ENCODE measurements around the gene SWAP70. TPM values are rescaled to one million over a fixed set of nuclear protein-coding genes. Genes with fewer than 3 reads are reported as not detected.

The SWAP70 gene
- total and polyA plus RNA-seq, 2 of the 8 experiments (the other 6 are each of a cell fraction or from before 2014, with no cell fraction given), result 14.8 to 37.5 TPM

DNA sequence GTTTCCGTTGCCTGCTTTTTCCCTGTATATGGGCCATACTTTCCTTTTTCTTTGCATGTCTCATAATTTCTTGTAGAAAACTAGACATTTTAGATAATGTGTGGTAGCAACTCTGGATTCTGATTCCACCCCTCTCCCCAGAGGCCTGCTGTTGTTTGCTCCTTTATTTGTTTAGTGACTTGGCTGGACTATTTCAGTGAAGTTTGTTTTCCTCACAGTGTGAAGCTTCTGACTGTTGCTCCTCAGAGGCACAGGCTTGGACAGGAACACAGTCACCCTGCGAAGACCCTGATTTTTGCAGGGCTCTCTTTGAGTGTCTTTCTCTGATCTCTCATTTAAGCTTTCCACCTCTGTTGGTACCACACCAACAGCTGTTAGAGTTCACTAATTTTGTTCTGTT, 72.5 kb downstream of the SWAP70 start:
- WGBS, 2 experiments (ENCODE audit: extremely low coverage in 1 of 2, insufficient coverage in 1 of 2, insufficient read length in 1 of 2, insufficient replicate concordance in 2 of 2, low coverage in 1 of 2, low lambda C conversion rate in 2 of 2, missing lambda C conversion rate in 1 of 2), result 98% methylated on average over 2 of the region's 2 CpGs; no CpG with 5 or more reads in 1 of the 2 experiments
- H3K36me3 ChIP-seq (ENCODE audit: control insufficient read depth in 2 of 4, insufficient read depth in 4 of 4, low read length in 3 of 4), result peaks cover 14 to 58% (median 32%) of the 10 kb centered on the region in 4 experiments

More for the DNA sequence above, 72.5 kb downstream of the SWAP70 start:
- FAIRE-seq (no peak), DNase-seq (ENCODE audit: low read depth in 1 of 2, low spot score in 2 of 2) (no peak)
- H3K27me3 ChIP-seq (replicated peaks in 1 of 4; ENCODE audit: control insufficient read depth in 3 of 4, extremely low read depth in 1 of 4, insufficient read depth in 3 of 4, low read length in 3 of 4), result no peaks in the 10 kb centered on the region
- H4K91ac ChIP-seq (replicated peaks; ENCODE audit: insufficient read length, low read length), result no peak overlapping the region
- TF ChIP-seq HDAC6 (IDR thresholded peaks at IDR 0.05; ENCODE audit: low read depth, low read length) (no peak), KDM1A (IDR thresholded peaks at IDR 0.05; ENCODE audit: borderline replicate concordance, low read length) (no peak), RXRA (IDR thresholded peaks at IDR 0.05; ENCODE audit: insufficient read depth, low read depth, low read length) (no peak), NRF1 (IDR thresholded peaks at IDR 0.05; ENCODE audit: low read depth, low read length) (no peak), POLR2A (IDR thresholded peaks at IDR 0.05; ENCODE audit: control extremely low read depth in 1 of 2, low read depth in 2 of 2, low read length in 2 of 2) (no peak), SUZ12 (IDR thresholded peaks at IDR 0.05; ENCODE audit: low read length) (no peak)
- H2BK120ac ChIP-seq (replicated peaks; ENCODE audit: low read depth, low read length), result no peak overlapping the region
- no peaks in the 10 kb centered on the region for H3K9me3 ChIP-seq (ENCODE audit: insufficient read depth in 2 of 2, low read depth in 1 of 2, low read length in 1 of 2)
- no peaks in the 10 kb centered on the region for H3K4me1 ChIP-seq (replicated peaks in 1 of 4; ENCODE audit: control insufficient read depth in 3 of 4, insufficient read depth in 4 of 4, low read length in 3 of 4)
- no peak overlapping the region for H2AK5ac ChIP-seq (ENCODE audit: low read depth, low read length)
- H3K18ac ChIP-seq (ENCODE audit: extremely low read depth, low read length), result no peak overlapping the region
- H2AFZ ChIP-seq (ENCODE audit: low read length), result no peak overlapping the region
- H3K79me1 ChIP-seq (ENCODE audit: low read depth, low read length), result 0 out of 2 replicates have a peak, but pooled peaks cover 2% of the 10 kb centered on the region
- no peak overlapping the region for H3K4me2 ChIP-seq (ENCODE audit: insufficient read depth in 1 of 2, low read depth in 2 of 2, low read length in 2 of 2)
- H2BK15ac ChIP-seq (ENCODE audit: low read length), result no peak overlapping the region
- H3K79me2 ChIP-seq (ENCODE audit: control insufficient read depth in 1 of 2, insufficient read depth in 2 of 2, low read length in 2 of 2), result no peaks in the 10 kb centered on the region
- H4K8ac ChIP-seq (ENCODE audit: extremely low read depth, insufficient read depth, low read length), result no peak overlapping the region
- no peak overlapping the region for H3K14ac ChIP-seq (ENCODE audit: insufficient read length)
- H2BK12ac ChIP-seq (ENCODE audit: low read depth, low read length), result no peak overlapping the region
- H3K4ac ChIP-seq (replicated peaks; ENCODE audit: insufficient read length, low read depth, low read length), result no peak overlapping the region
- ChIA-PET POLR2A (ENCODE audit: partially characterized antibody) (interaction anchor here (2.3 kb wide), 1 partner anchor 12 kb away, joined by 12 read pairs; no protein-coding TSS in a partner anchor), CTCF (ENCODE audit: partially characterized antibody) (interaction anchor here (1.0 to 2.7 kb wide), 5 partner anchors 10 to 130 kb away, joined by 3 to 23 read pairs (median 4); no protein-coding TSS in a partner anchor)
- H3K9ac ChIP-seq (replicated peaks in 1 of 4; ENCODE audit: extremely low read depth in 1 of 4, low read depth in 3 of 4, low read length in 3 of 4), result no peak overlapping the region
- no peak overlapping the region for H2BK20ac ChIP-seq (ENCODE audit: low read length)
- no peaks in the 10 kb centered on the region for H4K20me1 ChIP-seq (replicated peaks in 1 of 2; ENCODE audit: control insufficient read depth in 1 of 2, insufficient read depth in 2 of 2, low read length in 2 of 2)
- H2BK5ac ChIP-seq (ENCODE audit: low read depth, low read length), result no peak overlapping the region
- H3K23me2 ChIP-seq (ENCODE audit: low read depth, low read length), result no peaks in the 10 kb centered on the region
- H3K27ac ChIP-seq (ENCODE audit: low read depth, low read length), result no peak overlapping the region
- no peak overlapping the region for H3K56ac ChIP-seq (replicated peaks; ENCODE audit: insufficient read length, low read depth, low read length)
- no peak overlapping the region for H3K4me3 ChIP-seq (ENCODE audit: extremely low read depth in 1 of 4, insufficient read depth in 2 of 4, low read depth in 3 of 4, low read length in 4 of 4)
- no peak overlapping the region for H4K5ac ChIP-seq (ENCODE audit: insufficient read length, low read depth, low read length)
- no peak overlapping the region for H3K23ac ChIP-seq (ENCODE audit: insufficient read length)
